ENCODE data around the gene HTR2B. TPM values are rescaled to one million over a fixed set of nuclear protein-coding genes. Genes with fewer than 3 reads are reported as not detected.

Gene HTR2B
- total and polyA plus RNA-seq, 2 of the 13 experiments (the other 11 are each of a cell fraction or from before 2014, with no cell fraction given), result 0.08 TPM; not detected in 1

GRCh38 chr2:231088754-231089153 is 36.1 kb downstream of the HTR2B start:
- H3K79me2 ChIP-seq (ENCODE audit: insufficient read depth, low read length), result no peaks in the 10 kb centered on the region
- ChIA-PET POLR2A (no interaction called here), CTCF (ENCODE audit: low intra/inter-chr PET ratio, low total read pairs) (no interaction called here)
- no peak overlapping the region for H3K4me3 ChIP-seq (replicated peaks in 1 of 3; ENCODE audit: insufficient read depth in 1 of 3, low read depth in 2 of 3, low read length in 3 of 3)
- H3K9ac ChIP-seq (ENCODE audit: insufficient read depth, low read depth, low read length), result no peak overlapping the region
- intact Hi-C loops (cut with micrococcal nuclease; ENCODE audit: unreplicated experiment) (no loop called here), in situ Hi-C loops (cut with HindIII; ENCODE audit: extremely low pct_ligation_motif_present, low pct_unique_long_range_greater_than_20kb) (no loop called here)
- no peak for DNase-seq (ENCODE audit: low spot score)
- H3K27me3 ChIP-seq (ENCODE audit: control insufficient read depth in 1 of 2, insufficient read depth in 2 of 2, low read length in 2 of 2), result no peaks in the 10 kb centered on the region
- 96% methylated on average over 4 of the region's 4 CpGs for WGBS (ENCODE audit: low lambda C conversion rate)
- no peak overlapping the region for H3K4me2 ChIP-seq (ENCODE audit: low read depth, low read length)
- no TSS peak for BruUV-seq (replicated peaks)
- H4K20me1 ChIP-seq (ENCODE audit: insufficient read depth, low read length), result no peaks in the 10 kb centered on the region
- no peak for TF ChIP-seq NFYC (CRISPR knock-in tag; IDR thresholded peaks at IDR 0.05)
- no peak for TF ChIP-seq FOSL2 (CRISPR knock-in tag; IDR thresholded peaks at IDR 0.05)
- H3K4me1 ChIP-seq (ENCODE audit: insufficient read depth, low read length), result no peaks in the 10 kb centered on the region
- no peak for FAIRE-seq
- H3K9me3 ChIP-seq (ENCODE audit: low read length), result no peaks in the 10 kb centered on the region
- ATAC-seq, result no peak
- H3K27ac ChIP-seq (ENCODE audit: extremely low read length, insufficient read depth, low read length), result no peak overlapping the region
- H2AFZ ChIP-seq (ENCODE audit: low read length), result no peak overlapping the region
- peaks cover 31 to 72% of the 10 kb centered on the region in 2 experiments for H3K36me3 ChIP-seq (replicated peaks in 1 of 2; ENCODE audit: control insufficient read depth in 1 of 2, insufficient read depth in 2 of 2, low read length in 2 of 2)

GRCh38 chr2:231084565-231084964 is 40.3 kb downstream of the HTR2B start:
- Histone ChIP-seq H3K4me3 (replicated peaks in 1 of 3; ENCODE audit: insufficient read depth in 1 of 3, low read depth in 2 of 3, low read length in 3 of 3) (no peak overlapping the region), H3K9ac (ENCODE audit: insufficient read depth, low read depth, low read length) (no peak overlapping the region), H3K4me1 (ENCODE audit: insufficient read depth, low read length) (no peaks in the 10 kb centered on the region), H2AFZ (ENCODE audit: low read length) (no peak overlapping the region), H3K9me3 (ENCODE audit: low read length) (no peaks in the 10 kb centered on the region), H3K4me2 (ENCODE audit: low read depth, low read length) (no peak overlapping the region), H3K79me2 (ENCODE audit: insufficient read depth, low read length) (no peaks in the 10 kb centered on the region), H4K20me1 (ENCODE audit: insufficient read depth, low read length) (no peaks in the 10 kb centered on the region), H3K27me3 (ENCODE audit: control insufficient read depth in 1 of 2, insufficient read depth in 2 of 2, low read length in 2 of 2) (no peaks in the 10 kb centered on the region), H3K27ac (ENCODE audit: extremely low read length, insufficient read depth, low read length) (no peak overlapping the region), H3K36me3 (replicated peaks in 1 of 2; ENCODE audit: control insufficient read depth in 1 of 2, insufficient read depth in 2 of 2, low read length in 2 of 2) (peaks cover 41 to 85% of the 10 kb centered on the region in 2 experiments)
- FAIRE-seq (no peak), ATAC-seq (no peak), DNase-seq (ENCODE audit: low spot score) (no peak)
- intact Hi-C loops (cut with micrococcal nuclease; ENCODE audit: unreplicated experiment), result no loop called here
- CTCF ChIA-PET (ENCODE audit: low intra/inter-chr PET ratio, low total read pairs), result no interaction called here
- POLR2A ChIA-PET, result interaction anchor here (1.0 kb wide), 1 partner anchor 34 kb away, joined by 3 read pairs; no protein-coding TSS in a partner anchor
- WGBS (ENCODE audit: low lambda C conversion rate), result 96% methylated on average over 1 of the region's 1 CpG
- no TSS peak for BruUV-seq (replicated peaks)
- in situ Hi-C loops (cut with HindIII; ENCODE audit: extremely low pct_ligation_motif_present, low pct_unique_long_range_greater_than_20kb), result no loop called here
- TF ChIP-seq ZNF577 (CRISPR knock-in tag; IDR thresholded peaks at IDR 0.05; ENCODE audit: borderline replicate concordance, low read depth) (no peak), TOPORS (CRISPR knock-in tag; IDR thresholded peaks at IDR 0.05) (no peak), MXD1 (CRISPR knock-in tag; IDR thresholded peaks at IDR 0.05) (no peak), ZBTB26 (CRISPR knock-in tag; IDR thresholded peaks at IDR 0.05; ENCODE audit: borderline replicate concordance) (no peak), KDM3A (CRISPR knock-in tag; IDR thresholded peaks at IDR 0.05; ENCODE audit: low read depth) (no peak), ZSCAN25 (CRISPR knock-in tag; IDR thresholded peaks at IDR 0.05) (no peak), HES4 (CRISPR knock-in tag; IDR thresholded peaks at IDR 0.05; ENCODE audit: borderline replicate concordance) (no peak), TERF1 (CRISPR knock-in tag; IDR thresholded peaks at IDR 0.05) (no peak), ARNT2 (CRISPR knock-in tag; IDR thresholded peaks at IDR 0.05; ENCODE audit: low read depth) (no peak), U2AF2 (IDR thresholded peaks at IDR 0.05; ENCODE audit: low read depth, low read length) (no peak), YY1 (IDR thresholded peaks at IDR 0.05; ENCODE audit: insufficient read depth, insufficient replicate concordance, low read depth, low read length) (no peak), ZNF460 (CRISPR knock-in tag; IDR thresholded peaks at IDR 0.05; ENCODE audit: borderline replicate concordance) (no peak), EHMT2 (IDR thresholded peaks at IDR 0.05; ENCODE audit: borderline replicate concordance, low read depth, low read length) (no peak)

All from HepG2 (cell line).